Measurements from ENCODE around the gene CCKAR. TPM values are rescaled to one million over a fixed set of nuclear protein-coding genes. Genes with fewer than 3 reads are reported as not detected.
A peak's percentile ranks its signal among the peaks of the same experiment; 100 is the strongest.

CCKAR gene
- total RNA-seq, 1 experiment from 2014 or later, result not detected

DNA sequence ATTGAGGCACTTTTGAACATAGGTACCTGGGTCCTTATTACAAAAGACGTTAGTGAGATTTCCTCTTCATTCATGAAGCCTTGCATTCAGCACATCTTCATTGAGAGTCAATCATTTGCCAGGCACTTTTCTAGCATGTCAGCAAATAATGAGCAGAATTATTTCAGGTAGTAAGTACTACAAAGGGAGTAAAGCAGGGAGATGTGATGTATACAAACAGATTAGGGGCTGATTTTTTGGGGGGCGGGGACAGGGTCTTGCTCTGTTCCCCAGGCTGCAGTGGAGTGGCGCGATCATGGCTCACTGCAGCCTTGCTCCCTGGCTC lies 638 bp upstream of the CCKAR start:
- no peak for DNase-seq (ENCODE audit: low read depth)

DNA sequence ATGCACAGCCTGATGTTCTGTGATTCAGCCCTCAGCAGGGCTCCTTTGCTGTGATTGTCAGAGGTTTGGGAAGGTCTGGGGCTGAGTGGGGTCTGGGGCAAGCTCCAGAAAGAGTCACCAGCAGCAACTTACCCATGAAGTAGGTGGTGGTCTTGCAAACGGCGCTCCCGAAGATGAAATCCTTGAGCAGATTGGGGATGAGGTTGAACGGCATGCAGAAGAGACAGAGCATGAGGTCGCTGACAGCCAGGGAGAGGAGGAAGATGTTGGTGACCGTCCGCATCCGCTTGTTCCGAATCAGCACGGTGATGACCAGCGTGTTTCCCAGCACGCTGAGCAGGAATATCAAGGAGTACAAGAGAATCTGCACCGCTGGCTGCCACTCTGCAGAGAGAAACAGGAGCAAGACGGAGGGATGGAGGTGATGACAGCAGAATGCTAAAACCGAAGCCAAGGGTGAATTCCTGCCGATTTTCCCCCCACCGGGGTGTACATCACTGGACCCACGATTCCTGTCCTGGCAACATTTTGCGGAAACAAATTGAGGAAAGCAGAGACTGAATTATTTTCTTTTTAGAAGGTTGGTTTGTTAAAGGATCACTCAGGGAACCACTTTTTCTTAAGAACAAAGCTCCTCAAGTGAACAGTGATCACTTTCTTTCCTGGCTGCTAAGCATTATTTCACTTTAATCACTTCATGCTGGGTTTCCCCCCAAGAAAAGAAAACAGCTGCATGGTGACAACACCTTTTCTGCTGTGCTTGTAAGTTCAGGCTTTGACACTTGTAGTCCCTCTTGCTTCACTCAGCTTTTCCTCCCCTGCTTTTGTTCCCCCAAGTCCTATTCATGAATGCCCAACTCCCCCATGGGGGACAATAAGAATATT lies 941 bp downstream of the CCKAR start:
- DNase-seq (ENCODE audit: low read depth), result no peak

GRCh38 chr4:26485684-26486083 lies 4.6 kb downstream of the CCKAR start:
- DNase-seq (ENCODE audit: low read depth), result no peak

GRCh38 chr4:26484516-26484915 lies 5.8 kb downstream of the CCKAR start:
- DNase-seq (ENCODE audit: low read depth), result no peak

DNA sequence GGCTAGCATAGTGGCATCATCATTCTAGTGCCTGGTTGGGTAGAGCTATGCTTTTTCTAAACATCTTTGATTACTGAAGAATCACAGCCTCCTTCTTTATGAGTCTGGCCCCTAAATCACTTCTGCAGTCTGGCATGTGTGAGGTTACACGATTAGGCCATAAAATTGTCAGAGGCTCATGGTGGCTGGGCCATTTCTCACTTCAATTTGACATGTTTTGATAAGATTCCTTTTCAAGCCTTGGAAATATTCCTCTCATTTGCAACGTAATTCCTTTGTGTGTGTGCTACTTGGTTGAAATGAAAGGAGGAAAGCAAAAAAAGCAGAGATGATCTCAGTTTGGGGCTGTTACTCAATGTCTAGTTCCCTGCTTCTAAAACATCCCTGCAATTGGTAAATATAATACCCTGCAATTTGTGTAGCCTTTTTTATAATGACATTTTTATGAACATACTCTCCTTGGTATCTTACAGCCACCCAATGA lies 6.2 kb downstream of the CCKAR start:
- DNase-seq (ENCODE audit: low read depth), result no peak

- DNase-seq (ENCODE audit: low read depth), result no peak
These were observed 7.5 kb downstream of the CCKAR start for GRCh38 chr4:26482508-26483462.

GRCh38 chr4:26478330-26478729 lies 12.0 kb downstream of the CCKAR start:
- no peak for DNase-seq (ENCODE audit: low read depth)

- DNase-seq (ENCODE audit: low read depth), result no peak
These were observed 13.7 kb downstream of the CCKAR start for GRCh38 chr4:26476545-26476944.

DNA sequence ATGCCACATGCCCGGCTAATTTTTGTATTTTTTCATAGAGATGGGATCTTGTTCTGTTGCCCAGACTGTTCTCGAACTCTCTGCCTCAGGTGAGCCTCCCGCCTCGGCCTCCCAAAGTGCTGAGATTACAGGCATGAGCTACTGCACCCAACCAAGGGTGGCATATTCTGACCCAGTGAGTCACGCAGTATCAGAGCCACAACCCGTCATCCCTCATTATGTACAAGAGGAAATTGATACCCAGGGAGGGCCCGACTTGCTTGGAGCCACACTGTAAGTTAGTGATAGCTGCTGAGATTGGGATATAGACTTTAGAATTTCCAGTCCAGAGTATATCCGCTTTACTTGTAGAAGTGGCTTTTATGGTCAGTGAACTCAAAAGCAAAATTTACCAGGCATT lies 14.6 kb downstream of the CCKAR start:
- no peak for DNase-seq (ENCODE audit: low read depth)

DNA sequence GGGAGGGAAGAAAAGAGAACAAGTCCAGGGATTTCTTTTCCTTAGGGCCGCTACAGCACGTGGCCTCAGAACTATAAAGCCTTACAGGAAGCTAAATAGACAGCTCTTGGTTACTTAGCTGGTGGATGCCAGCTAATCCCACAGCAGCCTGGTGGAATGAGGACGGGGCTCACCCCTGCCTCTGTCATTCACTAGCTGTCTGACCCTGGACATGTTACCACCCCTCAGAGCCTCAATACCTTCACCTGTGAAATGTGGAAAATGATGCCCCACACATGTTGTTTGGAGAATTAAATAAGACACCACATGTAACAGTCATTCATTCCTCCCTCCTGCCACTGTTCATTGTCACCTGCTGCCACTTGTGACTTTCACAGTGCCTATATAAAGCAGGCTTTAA lies 15.7 kb downstream of the CCKAR start:
- no peak for DNase-seq (ENCODE audit: low read depth)

- peak; percentile 17 for DNase-seq (ENCODE audit: low read depth)
These were observed 16.4 kb downstream of the CCKAR start for GRCh38 chr4:26473893-26474292.

GRCh38 chr4:26471890-26472289 lies 18.4 kb downstream of the CCKAR start:
- DNase-seq (ENCODE audit: low read depth), result no peak

GRCh38 chr4:26468977-26469376 lies 21.3 kb downstream of the CCKAR start:
- DNase-seq (ENCODE audit: low read depth), result no peak

DNA sequence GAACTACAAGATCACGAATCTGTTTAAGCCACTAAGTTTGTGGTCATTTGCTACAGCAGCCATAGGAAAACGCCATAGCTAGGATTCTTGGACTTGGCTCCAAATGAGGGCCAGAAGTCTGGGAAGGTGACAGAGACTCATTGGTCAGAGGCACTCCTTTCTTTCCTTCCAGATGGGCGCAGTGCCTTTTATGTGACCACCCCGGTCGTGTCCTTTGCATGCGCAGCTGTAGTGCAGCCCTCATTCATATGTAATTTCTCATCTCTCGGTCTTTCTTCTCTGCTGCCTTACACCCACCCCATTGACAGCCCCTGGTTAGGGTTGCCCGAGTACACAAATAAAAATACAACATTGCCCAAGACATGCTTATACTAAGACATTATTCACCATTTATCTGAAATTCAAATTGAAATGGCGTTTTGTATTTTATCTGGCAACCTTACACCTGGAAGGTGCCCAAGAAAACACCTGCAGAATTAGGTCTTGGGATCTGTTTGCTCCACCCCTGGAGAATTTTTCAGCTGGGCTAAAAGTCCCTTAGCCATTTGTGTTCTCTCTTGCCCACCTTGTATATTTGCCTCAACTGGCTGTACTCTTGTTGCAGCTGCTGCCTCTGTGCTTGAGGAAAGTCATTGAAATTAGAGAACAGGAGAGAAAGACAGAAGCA lies 21.9 kb downstream of the CCKAR start:
- no peak for DNase-seq (ENCODE audit: low read depth)

DNA sequence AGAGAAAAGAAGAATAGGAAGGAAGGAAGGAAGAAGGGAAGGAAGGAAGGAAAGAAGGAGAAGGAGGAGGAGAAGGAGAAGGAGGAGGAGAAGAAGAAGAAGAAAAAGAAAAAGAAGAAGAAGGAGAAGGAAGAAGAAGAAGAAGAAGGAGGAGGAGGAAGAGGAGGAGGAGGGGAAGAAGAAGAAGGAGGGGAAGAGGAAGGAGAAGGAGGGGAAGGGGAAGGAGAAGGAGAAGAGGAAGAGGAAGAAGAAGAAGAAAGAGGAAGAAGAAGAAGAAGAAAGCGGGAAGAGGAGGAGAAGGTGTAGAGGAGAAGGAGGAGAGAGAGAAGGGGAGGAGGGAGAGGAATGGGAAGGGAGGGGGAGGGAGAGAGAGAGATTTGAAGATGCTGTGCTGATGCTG lies 22.6 kb downstream of the CCKAR start:
- no peak for DNase-seq (ENCODE audit: low read depth)

- no peak for DNase-seq (ENCODE audit: low read depth)
These were observed 23.6 kb downstream of the CCKAR start for GRCh38 chr4:26466578-26467270.

DNA sequence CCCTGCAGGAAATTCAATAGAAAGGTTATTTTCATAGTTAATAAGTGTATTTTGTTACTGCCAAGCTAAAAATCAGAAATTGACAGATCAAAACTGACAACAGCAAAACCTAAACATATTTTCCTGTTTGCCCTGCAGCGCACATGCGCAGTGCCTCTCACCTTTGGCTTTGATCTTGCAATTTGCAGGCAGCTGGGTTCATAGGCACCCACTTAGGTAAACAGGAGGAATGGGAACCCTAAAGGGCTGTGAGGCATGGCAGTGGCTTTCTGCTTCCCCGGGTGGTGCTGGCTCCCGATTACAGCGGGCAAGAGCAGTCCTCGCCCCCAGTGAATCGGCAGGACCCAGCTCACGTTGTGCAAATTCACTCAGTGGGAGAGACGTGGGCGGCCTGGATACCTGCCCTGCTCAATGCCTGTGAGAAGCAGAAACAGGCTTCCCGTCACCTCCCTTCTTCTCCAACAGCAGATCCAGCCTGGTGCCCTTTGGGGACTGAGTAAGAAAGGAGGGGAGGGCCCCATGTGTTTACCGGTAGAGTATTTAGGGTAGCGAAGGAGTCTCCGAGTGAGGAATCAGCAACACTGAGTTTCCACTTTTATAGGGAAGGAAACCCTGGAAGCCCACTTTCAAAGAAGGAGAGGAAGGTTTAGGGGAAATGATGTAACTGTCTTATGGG lies 25.7 kb downstream of the CCKAR start:
- DNase-seq (ENCODE audit: low read depth), result no peak

- no peak for DNase-seq (ENCODE audit: low read depth)
These were observed 26.9 kb downstream of the CCKAR start for GRCh38 chr4:26463386-26463785.

GRCh38 chr4:26462874-26463273 lies 27.4 kb downstream of the CCKAR start:
- no peak for DNase-seq (ENCODE audit: low read depth)

DNA sequence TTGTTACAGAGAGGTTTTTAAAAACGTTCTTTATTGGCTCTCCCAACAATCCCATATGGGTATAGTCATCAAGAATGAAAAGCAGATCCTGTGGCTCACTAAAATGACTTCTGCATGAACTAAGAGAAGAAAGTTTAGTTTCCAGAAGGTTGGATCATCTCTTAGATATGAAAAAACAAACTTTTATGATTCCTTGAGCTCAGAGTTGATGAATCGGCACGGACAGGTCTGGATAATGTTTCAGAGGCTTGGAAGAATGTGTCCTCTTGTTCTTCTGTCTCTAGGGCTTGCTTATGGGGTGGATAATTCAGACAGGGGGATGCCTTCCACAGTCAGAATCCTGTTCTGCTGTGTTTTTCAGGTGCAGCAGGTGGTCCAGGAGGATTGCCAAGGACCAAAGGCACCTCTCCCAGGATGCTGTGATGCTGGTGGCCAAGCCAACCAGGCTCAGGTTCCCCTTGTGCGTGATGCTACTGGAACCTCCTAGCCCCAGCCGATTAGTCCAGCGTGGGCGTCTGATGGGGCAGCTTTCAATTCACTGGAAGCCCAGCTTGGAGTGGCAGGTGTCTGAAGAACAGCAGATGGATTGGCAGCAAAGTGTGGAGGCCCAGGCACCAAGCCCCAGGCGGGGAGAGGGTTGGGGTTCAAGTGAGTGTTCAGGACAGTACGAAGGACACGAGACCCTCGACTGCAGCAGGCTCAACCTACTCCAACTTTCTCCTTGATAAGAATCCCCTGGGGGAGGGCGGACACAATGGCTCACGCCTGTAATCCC lies 30.3 kb downstream of the CCKAR start:
- no peak for DNase-seq (ENCODE audit: low read depth)

Measured in RPMI7951 (cell line).